Kidney (tissue), 14 donors: ENCODE measurements around the gene DAND5. TPM values are rescaled to one million over a fixed set of nuclear protein-coding genes. Genes with fewer than 3 reads are reported as not detected.

ENCODE experiments used
- DNase-seq, 5 donors: peaks; one replicate each; pipeline ENCODE4 v3.0.0-alpha.2; 2013 to 2020
- FAIRE-seq: peaks from 2 replicates; lab custom pipeline; 2012; peaks lifted over from hg19 to GRCh38; lab: Jason Lieb, UNC
- H3K27ac ChIP-seq, 2 donors: one replicate each; pipeline ENCODE4 v1.7.0; 2013; ENCODE audit warnings: low read depth in 2 of 2, low read length in 2 of 2, inconsistent platforms in 1 of 2
- H3K27me3 ChIP-seq: one replicate; pipeline ENCODE4 v1.7.1; 2013; ENCODE audit warnings: low read length, inconsistent platforms; ENCODE audit not compliant: control insufficient read depth, insufficient read depth
- H3K36me3 ChIP-seq, 3 donors: one replicate each; pipeline versions ENCODE4 v1.7.0 to v1.7.1; 2013; ENCODE audit warnings: low read length in 3 of 3, control low read depth in 1 of 3, inconsistent platforms in 1 of 3; ENCODE audit not compliant: insufficient read depth in 3 of 3, control insufficient read depth in 2 of 3
- H3K4me1 ChIP-seq, 3 donors: one replicate each; pipeline versions ENCODE4 v1.7.0 to v1.7.1; 2013; ENCODE audit warnings: low read length in 3 of 3, inconsistent platforms in 1 of 3, low read depth in 1 of 3; ENCODE audit not compliant: control insufficient read depth in 2 of 3, insufficient read depth in 2 of 3
- H3K4me3 ChIP-seq, 3 donors: one replicate each; pipeline versions ENCODE4 v1.7.0 to v1.8.1; 2013; ENCODE audit warnings: low read length in 3 of 3, control low read depth in 1 of 3, inconsistent platforms in 1 of 3
- H3K9ac ChIP-seq, 3 donors: one replicate each; pipeline versions ENCODE4 v1.7.0 to v1.7.1; 2013; ENCODE audit warnings: low read length in 3 of 3, control low read depth in 1 of 3, inconsistent platforms in 1 of 3
- H3K9me3 ChIP-seq, 3 donors: one replicate each; pipeline versions ENCODE4 v1.7.0 to v1.7.1; 2013; ENCODE audit warnings: low read length in 3 of 3, control low read depth in 1 of 3, inconsistent platforms in 1 of 3; ENCODE audit not compliant: control insufficient read depth in 2 of 3, insufficient read depth in 1 of 3
- intact Hi-C: fragments of 100-400 bp; cut with DNase I; formaldehyde crosslinking; loops from one replicate; pipeline ENCODE4 v1.11.1; 2022
- polyA plus RNA-seq: library from polyadenylated mRNA; stranded (reverse); fragments of 350-450 nt; fragmentation: Illumina TruSeq; extraction: RNeasy Lipid Tissue Mini Kit (QIAGEN cat#74804); gene quantifications from one replicate; pipeline ENCODE4 v1.2.3, GENCODE V29; 2014; ENCODE audit warnings: low read depth, low replicate concordance; ENCODE audit not compliant: insufficient read depth
- total RNA-seq: library from RNA; stranded (reverse); fragmentation: NEBNext Ultra II Directional; extraction: Animal tissue kit (Norgen Biotek cat#: 25700); gene quantifications from one replicate; pipeline ENCODE4 v1.2.1, GENCODE V29; 2021
- TF ChIP-seq, protein P1 (sequence below): IDR thresholded peaks from 3 replicates; pipeline ENCODE4 v1.5.1; 2012; ENCODE audit warnings: mild to moderate bottlenecking, moderate library complexity, borderline replicate concordance; ENCODE audit not compliant: insufficient read depth; ENCODE audit errors: extremely low read depth
- donor health status: control.
- donor health status: control.
- donor health status: control.
- donor health status: control.
- donor health status: control.
- donor health status: DM: yes; HTN: yes; CAD: no.
- donor health status: Normal renal cell carcinoma (clear cell type).

Gene DAND5
- total and polyA plus RNA-seq, 2 donors from 2014 or later, result not detected

DNA sequence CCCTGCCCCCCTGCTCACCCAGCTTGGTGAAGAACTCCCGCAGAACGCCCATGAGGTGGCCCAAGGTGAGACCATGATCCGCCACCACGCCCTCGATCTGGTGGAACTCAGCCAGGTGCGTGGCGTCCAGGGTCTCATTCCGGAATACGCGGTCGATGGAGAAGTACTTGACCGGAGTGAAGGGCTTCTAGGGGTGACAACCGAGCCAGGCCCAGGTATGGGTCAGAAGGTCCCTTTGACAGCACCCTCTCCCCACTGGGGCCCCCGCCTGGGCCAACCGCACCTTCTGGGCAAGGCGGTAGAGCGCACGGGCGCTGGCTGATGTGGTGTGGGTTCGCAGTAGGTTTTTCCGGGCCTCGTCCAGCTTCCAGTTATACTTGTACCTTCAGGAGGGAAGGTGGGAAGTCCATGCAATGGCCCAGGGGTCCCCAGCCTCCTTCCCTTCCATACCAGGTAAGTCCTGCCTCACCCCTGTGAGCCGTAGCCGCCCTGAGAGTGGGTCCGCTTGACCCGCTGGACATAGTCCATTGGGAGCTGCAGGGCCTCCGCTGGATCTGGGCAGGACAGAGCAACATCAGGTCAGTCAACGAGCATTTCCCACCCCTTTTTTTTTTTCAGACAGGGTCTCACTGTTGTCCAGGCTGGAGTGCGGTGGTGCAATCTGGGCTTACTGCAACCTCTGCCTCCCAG, 44.6 kb upstream of the DAND5 start:
- intact Hi-C loops, result no loop called here
- Histone ChIP-seq H3K36me3 (peaks cover 8 to 34% (median 32%) of the 10 kb centered on the region in 3 donors), H3K9me3 (no peaks in the 10 kb centered on the region), H3K27me3 (no peaks in the 10 kb centered on the region), H3K9ac (no peak overlapping the region), H3K4me3 (no peak overlapping the region), H3K4me1 (no peaks in the 10 kb centered on the region), H3K27ac (no peak overlapping the region)
- DNase-seq (peak in 1 of 5 donors; percentile 76), FAIRE-seq (no peak)
- TF ChIP-seq, protein P1, sequence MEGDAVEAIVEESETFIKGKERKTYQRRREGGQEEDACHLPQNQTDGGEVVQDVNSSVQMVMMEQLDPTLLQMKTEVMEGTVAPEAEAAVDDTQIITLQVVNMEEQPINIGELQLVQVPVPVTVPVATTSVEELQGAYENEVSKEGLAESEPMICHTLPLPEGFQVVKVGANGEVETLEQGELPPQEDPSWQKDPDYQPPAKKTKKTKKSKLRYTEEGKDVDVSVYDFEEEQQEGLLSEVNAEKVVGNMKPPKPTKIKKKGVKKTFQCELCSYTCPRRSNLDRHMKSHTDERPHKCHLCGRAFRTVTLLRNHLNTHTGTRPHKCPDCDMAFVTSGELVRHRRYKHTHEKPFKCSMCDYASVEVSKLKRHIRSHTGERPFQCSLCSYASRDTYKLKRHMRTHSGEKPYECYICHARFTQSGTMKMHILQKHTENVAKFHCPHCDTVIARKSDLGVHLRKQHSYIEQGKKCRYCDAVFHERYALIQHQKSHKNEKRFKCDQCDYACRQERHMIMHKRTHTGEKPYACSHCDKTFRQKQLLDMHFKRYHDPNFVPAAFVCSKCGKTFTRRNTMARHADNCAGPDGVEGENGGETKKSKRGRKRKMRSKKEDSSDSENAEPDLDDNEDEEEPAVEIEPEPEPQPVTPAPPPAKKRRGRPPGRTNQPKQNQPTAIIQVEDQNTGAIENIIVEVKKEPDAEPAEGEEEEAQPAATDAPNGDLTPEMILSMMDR, result no peak

DNA sequence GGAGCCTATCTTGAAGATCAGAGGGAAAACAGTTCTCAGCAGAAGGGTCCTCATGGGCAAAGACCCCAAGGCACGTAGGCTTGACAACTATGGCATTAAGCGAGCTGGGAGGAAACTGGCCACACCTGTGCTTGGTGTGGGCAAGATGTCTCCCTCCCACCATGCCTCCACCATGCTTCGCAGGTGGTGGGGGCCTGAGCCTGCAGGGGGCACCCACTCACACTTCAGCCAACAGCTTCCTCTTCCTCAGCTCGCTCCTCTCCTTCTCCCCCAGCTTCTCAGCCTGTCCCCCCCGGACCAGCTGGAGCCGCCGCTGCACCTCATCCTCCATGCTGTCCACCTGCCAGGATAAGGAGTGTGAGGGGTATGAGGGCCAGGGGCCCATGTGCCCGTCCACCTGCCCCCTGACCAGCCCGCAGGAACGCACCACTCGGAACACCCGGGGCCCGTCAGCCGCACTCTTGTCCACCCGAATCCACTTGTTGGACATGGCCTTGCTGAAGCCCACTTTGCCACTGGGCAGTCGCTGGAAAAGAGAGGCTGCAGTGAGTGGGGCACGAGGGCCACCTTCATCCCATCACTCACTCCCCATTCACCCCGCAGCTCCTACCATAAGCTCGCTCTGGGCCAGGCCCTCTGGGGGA, 39.3 kb upstream of the DAND5 start:
- intact Hi-C loops, result no loop called here
- no peak for FAIRE-seq
- H3K9me3 ChIP-seq, result no peaks in the 10 kb centered on the region
- TF ChIP-seq, protein P1, result no peak
- H3K27ac ChIP-seq, result no peak overlapping the region
- peaks cover 0 to 11% (median 8%) of the 10 kb centered on the region in 3 donors for H3K4me1 ChIP-seq
- H3K36me3 ChIP-seq, result peaks cover 6 to 17% (median 16%) of the 10 kb centered on the region in 3 donors
- DNase-seq, result peak in 1 of 5 donors; percentile 43
- no peak overlapping the region for H3K9ac ChIP-seq
- no peak overlapping the region for H3K4me3 ChIP-seq
- no peaks in the 10 kb centered on the region for H3K27me3 ChIP-seq

DNA sequence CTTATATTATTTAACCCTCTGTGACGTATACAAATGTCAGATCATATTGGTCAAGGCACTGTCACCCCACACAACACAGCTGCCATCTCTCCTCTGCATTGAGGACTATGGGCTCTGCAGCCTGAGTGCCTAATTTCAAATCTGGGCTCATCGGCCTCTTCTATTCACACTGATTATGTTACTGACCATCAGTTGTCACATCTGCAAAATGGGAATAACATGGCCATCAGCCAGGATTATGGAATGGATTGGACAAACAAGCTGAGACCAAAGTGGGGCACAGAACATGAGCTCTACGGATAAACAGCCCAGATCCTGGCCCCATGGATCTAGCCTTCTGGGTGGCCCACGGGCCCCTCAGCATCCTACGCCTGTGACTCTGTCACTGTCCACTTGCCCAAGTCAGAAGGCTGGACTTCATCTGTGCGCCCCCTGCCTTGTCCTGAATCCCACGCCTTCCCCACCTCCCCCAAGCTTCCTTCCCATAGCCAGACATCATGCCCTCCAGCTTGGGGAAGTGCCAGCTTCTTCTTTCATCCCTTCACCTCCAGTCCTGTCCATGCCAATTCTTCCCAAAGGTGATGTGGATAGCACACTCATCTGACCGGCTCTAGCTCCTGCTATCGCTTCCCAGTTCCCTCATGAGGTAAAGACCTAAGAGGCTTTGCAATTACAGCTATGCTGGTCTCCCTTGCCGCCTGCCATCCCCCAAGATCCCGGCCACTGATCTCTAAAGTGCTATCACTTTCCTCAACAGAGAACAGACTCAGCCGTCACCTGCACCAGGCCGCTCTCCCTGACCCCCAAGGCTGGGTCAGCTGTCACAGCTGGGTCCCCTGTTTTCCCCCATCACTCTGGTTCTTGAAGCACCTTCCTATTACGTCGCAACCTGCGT, 36.7 kb upstream of the DAND5 start:
- peak overlapping the region; percentile 83 to 91 (median 87) for H3K4me3 ChIP-seq
- peak overlapping the region; percentile 74 to 83 (median 83) for H3K9ac ChIP-seq
- H3K27ac ChIP-seq, result no peak overlapping the region
- no peaks in the 10 kb centered on the region for H3K9me3 ChIP-seq
- TF ChIP-seq, protein P1, result no peak
- FAIRE-seq (no peak), DNase-seq (peak in 1 of 5 donors; percentile 43)
- H3K36me3 ChIP-seq, result peaks cover 2 to 10% (median 8%) of the 10 kb centered on the region in 3 donors
- peaks cover 0 to 15% (median 11%) of the 10 kb centered on the region in 3 donors for H3K4me1 ChIP-seq
- intact Hi-C loops, result no loop called here
- no peaks in the 10 kb centered on the region for H3K27me3 ChIP-seq
